ENCODE results near the gene KCNH2. TPM values are rescaled to one million over a fixed set of nuclear protein-coding genes. Genes with fewer than 3 reads are reported as not detected.

Gene KCNH2
- total RNA-seq, 2 donors from 2014 or later, result 27.3 to 37.3 TPM

- DNase-seq (ENCODE audit: low spot score), result peak; percentile 67
- intact Hi-C loops (cut with DNase I), result no loop called here
These were observed 33.8 kb downstream of the KCNH2 start for GRCh38 chr7:150944066-150945042.

GRCh38 chr7:150943453-150943814, 34.7 kb downstream of the KCNH2 start:
- intact Hi-C loops (cut with DNase I), result no loop called here
- DNase-seq (ENCODE audit: low spot score), result peak; percentile 26

- intact Hi-C loops (cut with DNase I), result no loop called here
- DNase-seq (ENCODE audit: low spot score), result peak; percentile 70
These were observed 35.3 kb downstream of the KCNH2 start for GRCh38 chr7:150942591-150943452.

GRCh38 chr7:150942001-150942590, 36.0 kb downstream of the KCNH2 start:
- peak; percentile 78 for DNase-seq (ENCODE audit: low spot score)
- intact Hi-C loops (cut with DNase I), result no loop called here

- intact Hi-C loops (cut with DNase I), result no loop called here
These were observed 36.6 kb downstream of the KCNH2 start for GRCh38 chr7:150941351-150942000.

DNA sequence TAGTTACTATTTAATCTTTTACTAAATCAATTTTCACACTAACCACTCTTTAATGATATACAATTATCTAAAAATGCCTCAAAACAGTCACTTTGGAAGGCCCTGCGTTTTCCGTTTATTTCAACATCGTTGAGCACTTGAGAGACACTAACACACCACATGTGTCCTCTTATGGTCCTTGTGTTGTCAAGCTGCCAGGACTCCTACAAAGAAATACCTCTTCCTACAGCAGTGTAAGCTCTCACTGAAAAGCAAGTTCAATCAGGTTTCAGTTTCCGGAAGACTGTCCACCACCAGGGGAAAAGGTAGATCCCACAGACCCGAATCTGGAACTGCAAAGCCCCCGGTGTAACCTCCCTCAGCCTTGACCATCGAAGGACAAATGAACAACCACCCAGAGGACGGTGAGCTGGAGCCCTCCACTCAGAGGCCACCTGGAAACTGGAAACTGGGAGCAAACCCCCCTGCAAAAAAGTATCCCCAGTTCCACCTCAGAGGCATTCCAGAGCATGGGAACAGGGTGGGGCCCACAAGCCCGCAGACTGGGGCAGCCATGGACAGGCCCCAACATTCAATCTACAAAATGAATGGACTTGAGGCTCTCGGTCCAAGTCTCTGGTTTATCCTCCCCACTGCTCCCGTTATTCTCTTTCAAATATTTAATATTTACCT, 37.6 kb downstream of the KCNH2 start:
- intact Hi-C loops (cut with DNase I), result no loop called here
- peak; percentile 18 for DNase-seq (ENCODE audit: low spot score)

More at GRCh38 chr7:150941351-150942000, 36.6 kb downstream of the KCNH2 start:
- DNase-seq (ENCODE audit: low spot score), result no peak

DNA sequence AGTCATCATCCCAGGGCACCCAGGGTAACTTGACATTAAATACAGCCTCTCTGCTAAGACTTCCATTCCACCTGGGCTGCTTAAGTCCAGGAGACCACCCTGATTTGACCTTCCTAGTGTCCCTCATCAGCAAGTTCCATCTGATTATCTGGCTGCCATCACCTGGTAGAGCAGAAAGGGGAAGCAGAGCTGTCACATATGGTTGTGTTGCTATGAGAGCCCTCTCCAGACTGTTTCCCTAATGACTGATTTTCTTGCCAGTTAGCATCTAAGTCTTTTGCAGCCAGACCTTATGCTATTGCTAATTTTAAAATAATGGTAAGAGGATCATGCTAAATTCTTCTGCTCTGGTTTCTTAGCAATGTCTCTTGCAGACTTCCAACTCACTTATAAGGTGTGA, 38.7 kb downstream of the KCNH2 start:
- intact Hi-C loops (cut with DNase I), result no loop called here

GRCh38 chr7:150939052-150939451, 39.1 kb downstream of the KCNH2 start:
- DNase-seq (ENCODE audit: low spot score), result peak; percentile 5
- intact Hi-C loops (cut with DNase I), result no loop called here

More for the DNA sequence above, 38.7 kb downstream of the KCNH2 start:
- no peak for DNase-seq (ENCODE audit: low spot score)

DNA sequence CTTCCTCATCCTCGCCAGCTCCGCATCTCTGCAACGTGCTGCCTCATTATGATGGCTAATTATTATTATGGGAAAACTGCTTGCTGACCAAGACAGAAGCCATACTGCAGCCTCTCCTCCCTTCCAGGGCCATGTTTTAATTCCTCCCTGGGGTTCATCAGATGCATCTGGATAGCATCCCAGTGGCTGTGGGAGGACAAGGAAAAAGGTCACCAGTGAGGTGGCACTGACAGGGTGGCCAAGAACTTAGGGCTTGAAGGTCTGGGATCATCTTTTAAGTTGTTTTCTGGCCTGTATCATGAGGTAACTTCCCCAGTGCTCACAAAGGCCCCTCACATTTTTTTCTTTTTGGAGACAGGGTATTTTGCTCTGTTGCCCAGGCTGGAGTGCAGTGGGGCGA, 39.6 kb downstream of the KCNH2 start:
- DNase-seq (ENCODE audit: low spot score), result no peak
- intact Hi-C loops (cut with DNase I), result no loop called here

GRCh38 chr7:150937848-150938561, 40.1 kb downstream of the KCNH2 start:
- DNase-seq (ENCODE audit: low spot score), result peak; percentile 79
- intact Hi-C loops (cut with DNase I), result no loop called here

DNA sequence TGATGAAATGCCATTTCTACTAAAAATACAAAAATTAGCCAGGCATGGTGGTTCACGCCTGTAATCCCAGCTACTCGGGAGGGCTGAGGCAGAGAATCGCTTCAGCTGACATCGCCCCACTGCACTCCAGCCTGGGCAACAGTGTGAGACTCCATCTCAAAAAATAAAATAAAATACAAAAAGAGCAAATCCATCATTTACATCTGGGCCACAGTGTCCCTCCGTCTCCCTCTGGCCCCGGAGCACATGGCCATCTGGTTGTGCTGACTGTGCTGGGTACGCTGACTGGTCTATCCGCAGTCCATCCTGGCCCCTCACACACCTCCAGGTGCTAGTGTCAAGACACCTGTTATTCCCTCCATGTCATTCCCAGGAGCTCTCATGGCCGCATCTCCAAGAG, 42.1 kb downstream of the KCNH2 start:
- DNase-seq (ENCODE audit: low spot score), result peak; percentile 53
- intact Hi-C loops (cut with DNase I), result no loop called here

DNA sequence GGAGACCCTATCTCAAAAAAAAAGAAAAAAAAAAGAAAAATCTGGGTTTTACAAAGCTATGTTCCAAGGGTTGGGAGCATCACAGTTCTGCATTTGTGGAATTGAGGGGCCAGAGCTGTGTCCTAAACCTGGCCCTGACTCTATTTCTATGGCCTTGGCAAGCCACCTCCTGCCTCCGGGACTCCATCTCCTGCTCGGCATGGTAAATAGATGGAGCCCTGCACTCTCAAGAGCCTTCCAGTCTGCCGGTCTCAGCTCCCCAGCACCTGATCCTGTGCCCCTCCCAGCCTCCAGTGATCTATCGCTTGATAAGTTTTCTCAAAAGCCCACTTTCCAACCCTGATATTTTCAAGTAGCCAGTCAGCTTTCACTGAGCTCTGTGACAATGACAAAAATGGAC, 43.0 kb downstream of the KCNH2 start:
- DNase-seq (ENCODE audit: low spot score), result peak; percentile 3
- intact Hi-C loops (cut with DNase I), result no loop called here

GRCh38 chr7:150934045-150934766, 43.9 kb downstream of the KCNH2 start:
- intact Hi-C loops (cut with DNase I), result no loop called here
- peak; percentile 50 for DNase-seq (ENCODE audit: low spot score)

- intact Hi-C loops (cut with DNase I), result no loop called here
- peak; percentile 49 for DNase-seq (ENCODE audit: low spot score)
These were observed 46.8 kb downstream of the KCNH2 start for GRCh38 chr7:150931199-150931869.

DNA sequence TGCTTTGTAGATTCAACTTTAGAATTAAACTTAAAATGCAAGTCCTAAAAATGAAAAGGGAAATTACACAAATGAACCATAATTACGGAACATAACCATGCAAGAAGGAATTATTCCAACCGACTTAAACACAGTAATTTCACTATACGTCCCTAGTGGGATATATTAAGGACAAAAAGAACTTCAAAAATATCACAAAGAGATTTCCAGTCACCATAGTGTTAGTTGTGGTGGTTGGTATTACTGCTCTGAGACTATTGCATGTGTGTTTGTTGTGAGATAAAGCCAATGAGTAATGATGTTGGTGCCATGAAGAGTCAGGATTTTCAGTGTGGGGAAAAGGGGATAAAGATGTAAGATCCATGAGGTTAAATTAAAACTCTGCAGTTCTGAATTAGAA, 49.6 kb downstream of the KCNH2 start:
- DNase-seq (ENCODE audit: low spot score), result no peak
- intact Hi-C loops (cut with DNase I), result no loop called here

DNA sequence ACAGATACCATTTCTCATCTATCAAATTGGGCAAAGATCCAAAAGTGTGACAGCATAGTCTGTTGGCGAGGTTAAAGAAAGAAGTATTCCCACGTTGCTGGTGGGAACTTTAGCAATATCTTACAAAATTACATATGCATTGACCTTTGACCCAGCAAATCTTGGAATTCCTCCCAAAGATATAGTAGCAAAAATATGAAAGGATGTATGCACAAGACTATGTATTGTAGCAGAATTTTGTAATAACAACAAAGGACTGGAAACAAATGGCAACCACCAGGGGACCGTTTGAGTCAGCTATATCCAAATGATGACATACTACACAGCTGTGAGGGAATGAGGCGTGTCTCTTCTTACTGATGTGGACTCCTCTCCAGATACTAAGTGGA, 50.2 kb downstream of the KCNH2 start:
- DNase-seq (ENCODE audit: low spot score), result no peak
- intact Hi-C loops (cut with DNase I), result no loop called here

Data from posterior vena cava (tissue), 2 donors.